GM12892 (cell line): ENCODE measurements around the gene TRPM2.

Source experiments
- POLR2A ChIP-seq: IDR thresholded peaks from 2 replicates; pipeline ENCODE4 v1.6.1; 2011; ENCODE audit warnings: low read depth, low read length, control low read depth
- POLR2AphosphoS5 ChIP-seq: IDR thresholded peaks from 2 replicates; pipeline ENCODE4 v1.6.1; 2011; ENCODE audit warnings: low read depth, low read length, control low read depth

GRCh38 chr21:44480200-44481053, 127.0 kb downstream of the TRPM2 start:
- TF ChIP-seq POLR2A = no peak
- TF ChIP-seq POLR2AphosphoS5 = no peak
